22Rv1 (cell line): ENCODE measurements around the gene TBC1D16.

Experiments
- ZFX ChIP-seq: fragments of 450-650 bp; IDR thresholded peaks from 2 replicates; pipeline ENCODE4 v1.6.1; 2017; ENCODE audit warnings: antibody characterized with exemption, borderline replicate concordance
- TF ChIP-seq, protein P1 (sequence below): fragments of 450-650 bp; IDR thresholded peaks from 2 replicates; pipeline ENCODE4 v1.5.1; 2017; ENCODE audit warnings: mild to moderate bottlenecking

- TF ChIP-seq, protein P1, sequence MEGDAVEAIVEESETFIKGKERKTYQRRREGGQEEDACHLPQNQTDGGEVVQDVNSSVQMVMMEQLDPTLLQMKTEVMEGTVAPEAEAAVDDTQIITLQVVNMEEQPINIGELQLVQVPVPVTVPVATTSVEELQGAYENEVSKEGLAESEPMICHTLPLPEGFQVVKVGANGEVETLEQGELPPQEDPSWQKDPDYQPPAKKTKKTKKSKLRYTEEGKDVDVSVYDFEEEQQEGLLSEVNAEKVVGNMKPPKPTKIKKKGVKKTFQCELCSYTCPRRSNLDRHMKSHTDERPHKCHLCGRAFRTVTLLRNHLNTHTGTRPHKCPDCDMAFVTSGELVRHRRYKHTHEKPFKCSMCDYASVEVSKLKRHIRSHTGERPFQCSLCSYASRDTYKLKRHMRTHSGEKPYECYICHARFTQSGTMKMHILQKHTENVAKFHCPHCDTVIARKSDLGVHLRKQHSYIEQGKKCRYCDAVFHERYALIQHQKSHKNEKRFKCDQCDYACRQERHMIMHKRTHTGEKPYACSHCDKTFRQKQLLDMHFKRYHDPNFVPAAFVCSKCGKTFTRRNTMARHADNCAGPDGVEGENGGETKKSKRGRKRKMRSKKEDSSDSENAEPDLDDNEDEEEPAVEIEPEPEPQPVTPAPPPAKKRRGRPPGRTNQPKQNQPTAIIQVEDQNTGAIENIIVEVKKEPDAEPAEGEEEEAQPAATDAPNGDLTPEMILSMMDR, result no peak
- TF ChIP-seq ZFX, result no peak
These were observed 147.6 kb downstream of the TBC1D16 start for GRCh38 chr17:79888009-79888540.
